Right cardiac atrium (tissue), 5 donors: ENCODE data around the gene EFTUD2. TPM values are rescaled to one million over a fixed set of nuclear protein-coding genes. Genes with fewer than 3 reads are reported as not detected.

Experiments
- ATAC-seq, 2 donors: fragments of 200-7000 bp; cut with Tn5 transposase; one replicate each; pipeline versions ENCODE4 v1.8.0 to v1.9.1; 2020; ENCODE audit warnings: moderate library complexity in 2 of 2, mild to moderate bottlenecking in 1 of 2
- DNase-seq, 3 donors: peaks; one replicate each; pipeline ENCODE4 v3.0.0-alpha.2; 2020
- H3K27ac ChIP-seq: one replicate; pipeline ENCODE4 v1.5.1; 2013; ENCODE audit warnings: mild to moderate bottlenecking, low read length, control low read depth, moderate library complexity
- H3K27me3 ChIP-seq: one replicate; pipeline ENCODE4 v1.6.1; 2013; ENCODE audit not compliant: control insufficient read depth, insufficient read depth
- H3K4me1 ChIP-seq: one replicate; pipeline ENCODE4 v1.6.1; 2013; ENCODE audit warnings: low read length; ENCODE audit not compliant: control insufficient read depth, insufficient read depth
- H3K4me3 ChIP-seq: one replicate; pipeline ENCODE4 v1.5.1; 2013; ENCODE audit warnings: low read length, control low read depth
- H3K9me3 ChIP-seq: one replicate; pipeline ENCODE4 v1.6.1; 2013; ENCODE audit warnings: low read length; ENCODE audit not compliant: control insufficient read depth
- WGBS: extraction: QIAGEN DNeasy Blood & Tissue Kit; methylation state at CpG from one replicate; pipeline ENCODE4 v1.1.7; 2013; 5-methylcytosine and 5-hydroxymethylcytosine counted together
- intact Hi-C, 4 donors: fragments of 100-400 bp; cut with DNase I; formaldehyde crosslinking; loops; one replicate each; pipeline versions ENCODE4 v1.11.0 to v1.14.0; 2022 to 2023
- polyA plus RNA-seq: library from polyadenylated mRNA; stranded (reverse); fragments of 200-250 nt; gene quantifications from one replicate; pipeline ENCODE4 v1.2.3, GENCODE V29; 2013
- total RNA-seq, 4 donors: library from RNA; stranded (reverse); fragmentation: NEBNext Ultra II Directional; extraction: Animal tissue kit (Norgen Biotek cat#: 25700); gene quantifications; one replicate each; pipeline ENCODE4 v1.2.1, GENCODE V29; 2021
- donor health status: healthy with polysubstance abuse.
- donor health status: DM: no; HTN: yes; CAD: no.
- donor health status: DM: no; HTN: no; CAD: no.
- donor health status: DM: no; HTN: yes; CAD: no; lungs with severe emphysema.
- donor health status: DM: yes; HTN: yes; CAD: no.

The EFTUD2 gene
- total and polyA plus RNA-seq, 5 donors, result 27.7 to 73.0 (median 58.7) TPM

- ATAC-seq (no peak), DNase-seq (no peak)
- Histone ChIP-seq H3K4me3 (no peak overlapping the region), H3K27me3 (no peaks in the 10 kb centered on the region), H3K4me1 (no peaks in the 10 kb centered on the region), H3K27ac (no peak overlapping the region), H3K9me3 (no peaks in the 10 kb centered on the region)
- 83% methylated on average over 12 of the region's 12 CpGs for WGBS
- intact Hi-C loops, result loop anchor here in 1 of 4 donors (5.0 kb wide), 1 partner anchor 86 kb away; no protein-coding TSS in a partner anchor
These were observed 36.0 kb downstream of the EFTUD2 start for GRCh38 chr17:44863061-44863918.

GRCh38 chr17:44862278-44862914 is 36.8 kb downstream of the EFTUD2 start:
- Histone ChIP-seq H3K27me3 (no peaks in the 10 kb centered on the region), H3K4me3 (no peak overlapping the region), H3K4me1 (no peaks in the 10 kb centered on the region), H3K27ac (no peak overlapping the region), H3K9me3 (no peaks in the 10 kb centered on the region)
- 79% methylated on average over 9 of the region's 9 CpGs for WGBS
- ATAC-seq (no peak), DNase-seq (no peak)
- intact Hi-C loops, result loop anchor here in 1 of 4 donors (5.0 kb wide), 1 partner anchor 85 kb away; no protein-coding TSS in a partner anchor

GRCh38 chr17:44859701-44860100 is 39.5 kb downstream of the EFTUD2 start:
- H3K27me3 ChIP-seq, result no peaks in the 10 kb centered on the region
- H3K4me1 ChIP-seq, result no peaks in the 10 kb centered on the region
- ATAC-seq (no peak), DNase-seq (no peak)
- no peak overlapping the region for H3K4me3 ChIP-seq
- H3K9me3 ChIP-seq, result no peaks in the 10 kb centered on the region
- intact Hi-C loops, result loop anchor here in 1 of 4 donors (5.0 kb wide), 1 partner anchor 82 kb away; no protein-coding TSS in a partner anchor
- no peak overlapping the region for H3K27ac ChIP-seq
- WGBS, result 83% methylated on average over 5 of the region's 5 CpGs

GRCh38 chr17:44854192-44854591 is 45.1 kb downstream of the EFTUD2 start:
- Histone ChIP-seq H3K9me3 (no peaks in the 10 kb centered on the region), H3K27ac (no peak overlapping the region), H3K27me3 (no peaks in the 10 kb centered on the region), H3K4me3 (no peak overlapping the region), H3K4me1 (no peaks in the 10 kb centered on the region)
- intact Hi-C loops, result no loop called here
- no peak for DNase-seq
- no peak for ATAC-seq
- whole genome bisulfite sequencing, result 94% methylated on average over 5 of the region's 5 CpGs

- 67% methylated on average over 5 of the region's 5 CpGs for WGBS
- peak in 1 of 3 donors; percentile 61 for DNase-seq
- no peak overlapping the region for H3K27ac ChIP-seq
These were observed 48.6 kb downstream of the EFTUD2 start for GRCh38 chr17:44850612-44851011.

GRCh38 chr17:44850025-44850424 is 49.2 kb downstream of the EFTUD2 start:
- WGBS, result 81% methylated on average over 7 of the region's 7 CpGs
- DNase-seq (no peak), ATAC-seq (no peak)
- Histone ChIP-seq H3K27me3 (no peaks in the 10 kb centered on the region), H3K4me3 (no peak overlapping the region), H3K4me1 (no peaks in the 10 kb centered on the region), H3K27ac (peak overlapping the region; percentile 21), H3K9me3 (no peaks in the 10 kb centered on the region)
- intact Hi-C loops, result no loop called here

More at GRCh38 chr17:44850612-44851011, 48.6 kb downstream of the EFTUD2 start:
- no peaks in the 10 kb centered on the region for H3K27me3 ChIP-seq
- H3K4me1 ChIP-seq, result no peaks in the 10 kb centered on the region
- H3K9me3 ChIP-seq, result no peaks in the 10 kb centered on the region
- no peak overlapping the region for H3K4me3 ChIP-seq
- intact Hi-C loops, result no loop called here
- ATAC-seq, result no peak

- Histone ChIP-seq H3K4me1 (no peaks in the 10 kb centered on the region), H3K27ac (no peak overlapping the region), H3K9me3 (no peaks in the 10 kb centered on the region), H3K27me3 (no peaks in the 10 kb centered on the region), H3K4me3 (no peak overlapping the region)
- 92% methylated on average over 12 of the region's 12 CpGs for WGBS
- no peak for DNase-seq
- ATAC-seq, result no peak
- intact Hi-C loops, result no loop called here
These were observed 50.2 kb downstream of the EFTUD2 start for GRCh38 chr17:44848961-44849489.

- intact Hi-C loops, result no loop called here
- no peaks in the 10 kb centered on the region for H3K9me3 ChIP-seq
- DNase-seq (no peak), ATAC-seq (no peak)
- no peaks in the 10 kb centered on the region for H3K27me3 ChIP-seq
- no peak overlapping the region for H3K4me3 ChIP-seq
- H3K4me1 ChIP-seq, result no peaks in the 10 kb centered on the region
- peak overlapping the region; percentile 4 for H3K27ac ChIP-seq
- WGBS, result 67% methylated on average over 6 of the region's 6 CpGs
These were observed 50.9 kb downstream of the EFTUD2 start for GRCh38 chr17:44848257-44848795.

- no peaks in the 10 kb centered on the region for H3K4me1 ChIP-seq
- intact Hi-C loops, result no loop called here
- no peak for ATAC-seq
- no peak for DNase-seq
- H3K27me3 ChIP-seq, result no peaks in the 10 kb centered on the region
- H3K9me3 ChIP-seq, result no peaks in the 10 kb centered on the region
- no peak within 1 kb of the TSS for H3K4me3 ChIP-seq
- H3K27ac ChIP-seq, result peak within 1 kb of the TSS; percentile 4
- 60% methylated on average over 2 of the region's 2 CpGs for WGBS
These were observed 51.7 kb downstream of the EFTUD2 start, which contains the start of gene HIGD1B for GRCh38 chr17:44847586-44847985. HIGD1B (plus strand) TSS chr17:44847883; CDS start chr17:44848153, 270 bp downstream.

- intact Hi-C loops, result no loop called here
- no peak for ATAC-seq
- Histone ChIP-seq H3K9me3 (no peaks in the 10 kb centered on the region), H3K27me3 (no peaks in the 10 kb centered on the region), H3K4me3 (no peak overlapping the region), H3K4me1 (no peaks in the 10 kb centered on the region), H3K27ac (no peak overlapping the region)
- no peak for DNase-seq
- 78% methylated on average over 8 of the region's 8 CpGs for WGBS
These were observed 53.0 kb downstream of the EFTUD2 start for GRCh38 chr17:44846206-44846605.
